T-helper 2 cell treated with Interferon-gamma antibody and Interleukin-4, amounts not matched to agents 100 ng/mL and 5 ng/mL, for 36 hours (primary cell): ENCODE data around the gene RXRA. TPM values are rescaled to one million over a fixed set of nuclear protein-coding genes. Genes with fewer than 3 reads are reported as not detected.

Experiments
- intact Hi-C: fragments of 100-400 bp; cut with micrococcal nuclease; formaldehyde crosslinking; loops from one replicate; pipeline ENCODE4 v1.15.1; 2023
- total RNA-seq: library from RNA; stranded (reverse); gene quantifications from 2 replicates; pipeline ENCODE4 v1.2.3, GENCODE V29; 2022

Gene RXRA
- total RNA-seq, 1 donor from 2014 or later: 6.6 TPM

DNA sequence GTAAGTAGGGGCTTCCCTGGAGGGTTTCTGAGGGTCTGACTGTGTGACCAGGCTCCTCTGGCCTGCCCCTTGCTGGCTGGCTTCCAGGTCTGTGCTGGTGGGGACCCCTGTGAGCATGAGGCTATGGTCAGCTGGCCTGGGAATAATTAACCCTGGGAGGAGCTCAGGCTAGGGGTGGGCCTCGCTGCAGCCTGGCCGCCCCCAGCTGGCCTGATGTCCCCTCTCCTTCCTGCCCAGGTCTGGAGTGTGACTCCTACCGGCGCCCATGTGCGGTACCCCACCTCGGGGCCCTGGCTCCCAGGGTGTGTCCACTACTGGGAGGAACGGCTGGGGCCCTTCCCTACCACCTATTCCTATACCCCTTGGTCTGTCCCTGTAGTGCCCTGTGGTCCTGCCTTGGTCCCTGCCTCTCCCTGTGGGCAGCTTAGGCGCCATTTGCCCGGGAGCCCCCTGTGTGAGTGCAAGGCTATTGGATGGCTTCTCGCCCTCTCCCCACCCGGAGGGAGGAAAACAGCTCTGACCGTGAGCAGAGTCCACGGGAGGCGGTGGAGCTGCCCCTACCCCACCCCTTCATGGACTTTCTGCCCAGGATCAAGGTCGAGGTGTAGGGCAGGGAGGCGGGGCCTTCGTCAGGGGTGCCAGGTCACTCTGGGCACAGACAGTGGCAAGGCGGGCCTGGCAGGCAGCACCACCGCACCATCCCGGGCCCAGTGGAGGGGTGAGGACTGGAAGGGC, 9.4 kb downstream of the RXRA start:
- intact Hi-C loops: no loop called here

DNA sequence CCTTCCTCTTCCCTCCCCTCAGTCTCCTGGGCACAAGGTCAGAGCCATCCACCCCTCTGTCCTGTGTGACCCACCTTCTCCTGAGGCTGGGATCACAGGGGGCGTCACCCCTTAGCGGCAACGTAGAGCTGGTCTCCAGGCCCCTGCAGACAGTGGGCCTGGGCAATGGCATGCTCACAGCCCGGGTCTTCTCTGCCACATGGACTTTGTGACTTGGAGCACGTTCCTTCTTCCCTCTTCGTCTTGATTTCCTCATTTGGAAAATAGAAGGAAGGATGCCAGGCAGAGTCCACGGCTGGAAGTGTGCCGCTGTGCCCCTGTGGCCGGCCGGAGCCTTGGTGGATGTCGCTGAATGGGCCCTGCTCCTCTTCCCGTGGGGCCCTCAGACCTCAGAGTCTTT, 10.0 kb downstream of the RXRA start:
- intact Hi-C loops: no loop called here

DNA sequence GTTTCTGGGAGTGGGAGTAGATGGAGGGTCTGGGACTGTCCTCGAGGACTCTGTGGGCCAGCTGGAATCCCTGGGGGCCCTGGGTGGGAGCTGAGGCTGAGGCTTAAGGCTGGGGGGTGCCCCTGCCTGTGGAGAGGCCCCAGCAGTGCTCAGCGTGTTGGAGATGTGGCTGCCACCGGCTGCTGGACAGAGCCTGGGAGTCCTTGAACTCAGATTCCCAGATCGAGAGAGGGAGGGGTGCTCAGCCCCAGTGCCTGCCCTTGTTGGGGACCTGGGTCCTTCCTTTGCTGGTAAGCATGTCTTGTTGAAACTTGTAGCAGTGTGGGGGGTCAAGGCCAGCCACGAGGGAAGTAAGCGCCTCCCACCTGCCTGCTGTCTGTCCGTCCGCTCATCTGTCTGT, 10.7 kb downstream of the RXRA start:
- intact Hi-C loops: no loop called here

DNA sequence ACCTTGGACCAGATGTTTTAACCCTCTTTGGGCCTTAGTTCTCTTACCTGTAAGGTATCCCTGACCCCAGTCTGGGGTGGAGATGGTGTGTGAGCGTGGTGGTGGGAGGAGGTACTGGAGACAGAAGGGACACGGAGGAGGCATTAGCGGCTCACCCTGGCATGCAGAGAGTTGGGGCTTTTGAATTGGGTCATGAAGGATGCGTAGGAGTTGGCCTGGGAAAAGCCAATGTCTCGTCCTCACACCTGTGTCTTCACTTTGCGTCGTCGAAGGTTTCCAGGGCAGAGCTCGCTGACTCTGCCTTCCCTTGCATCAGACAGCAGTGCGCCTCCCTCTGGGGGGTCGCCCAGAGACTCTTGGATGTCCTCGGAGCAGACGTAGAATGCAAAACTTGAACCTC, 11.2 kb downstream of the RXRA start:
- intact Hi-C loops: no loop called here

DNA sequence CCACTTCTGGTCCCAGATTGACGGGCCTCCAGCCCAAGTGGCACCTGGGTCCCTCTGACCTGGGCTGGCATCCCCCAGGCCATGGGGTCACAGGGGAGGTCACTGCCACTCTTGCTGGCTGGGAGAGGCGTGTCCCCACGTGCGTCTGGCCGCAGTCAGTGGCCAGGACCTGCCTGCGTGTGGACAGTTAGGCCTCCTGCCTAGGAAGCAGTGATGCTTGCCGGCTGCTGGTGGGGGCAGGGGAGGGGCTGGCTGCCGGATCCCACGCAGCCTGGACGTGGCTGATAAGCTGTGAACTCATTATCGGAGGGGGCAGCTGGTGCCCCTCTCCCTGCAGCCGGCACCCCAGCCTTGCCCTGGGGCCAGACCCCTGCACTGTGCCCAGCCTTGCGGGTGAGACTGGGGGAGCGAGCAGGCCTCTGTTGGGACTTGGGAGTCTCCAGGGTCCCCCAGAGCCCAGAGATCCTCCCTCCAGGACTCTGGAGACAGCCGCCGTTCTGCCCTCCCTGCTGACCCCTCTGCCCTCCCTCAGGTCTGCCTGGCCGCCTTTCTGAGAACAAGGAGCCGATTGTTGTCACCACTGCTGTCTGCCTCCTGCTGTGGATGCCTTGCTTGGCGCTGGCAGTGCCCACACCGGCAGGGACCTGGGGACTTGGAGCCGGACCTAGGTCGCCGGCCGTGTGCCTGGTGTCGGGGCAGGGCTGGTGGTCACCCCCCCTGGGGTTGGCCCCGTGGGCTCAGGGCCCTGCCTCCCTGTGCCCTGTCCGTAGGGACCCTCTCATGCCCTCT, 12.3 kb downstream of the RXRA start:
- intact Hi-C loops: no loop called here

DNA sequence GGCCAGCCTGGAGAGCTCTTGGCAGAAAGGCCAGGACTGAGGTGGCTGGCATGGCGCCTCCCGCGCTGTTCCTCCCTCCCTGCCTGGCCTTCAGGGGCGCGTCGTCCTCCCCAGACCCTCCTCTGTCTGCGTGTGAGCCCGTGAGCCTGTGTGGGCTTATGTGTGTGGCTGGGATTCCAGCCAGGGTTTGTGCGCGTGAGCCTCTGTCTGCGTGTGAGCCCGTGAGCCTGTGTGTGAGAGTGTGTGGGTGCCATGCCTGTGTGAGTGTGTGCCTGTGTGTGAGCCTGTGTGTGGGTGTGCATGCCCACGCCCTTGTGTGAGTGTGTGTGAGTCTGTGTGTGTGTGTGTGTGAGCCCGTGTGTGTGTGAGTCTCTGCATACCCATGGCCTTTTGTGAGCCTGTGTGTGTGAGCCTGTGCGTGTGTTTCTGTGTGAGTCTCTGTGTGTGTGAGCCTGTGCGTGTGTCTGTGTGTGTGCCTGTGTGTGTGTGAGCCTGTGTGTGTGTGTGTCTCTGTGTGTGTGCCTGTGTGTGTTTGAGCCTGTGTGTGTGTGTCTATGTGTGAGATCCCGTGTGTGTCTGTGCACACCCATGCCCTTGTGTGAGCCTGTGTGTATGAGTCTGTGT, 13.0 kb downstream of the RXRA start:
- intact Hi-C loops: no loop called here

DNA sequence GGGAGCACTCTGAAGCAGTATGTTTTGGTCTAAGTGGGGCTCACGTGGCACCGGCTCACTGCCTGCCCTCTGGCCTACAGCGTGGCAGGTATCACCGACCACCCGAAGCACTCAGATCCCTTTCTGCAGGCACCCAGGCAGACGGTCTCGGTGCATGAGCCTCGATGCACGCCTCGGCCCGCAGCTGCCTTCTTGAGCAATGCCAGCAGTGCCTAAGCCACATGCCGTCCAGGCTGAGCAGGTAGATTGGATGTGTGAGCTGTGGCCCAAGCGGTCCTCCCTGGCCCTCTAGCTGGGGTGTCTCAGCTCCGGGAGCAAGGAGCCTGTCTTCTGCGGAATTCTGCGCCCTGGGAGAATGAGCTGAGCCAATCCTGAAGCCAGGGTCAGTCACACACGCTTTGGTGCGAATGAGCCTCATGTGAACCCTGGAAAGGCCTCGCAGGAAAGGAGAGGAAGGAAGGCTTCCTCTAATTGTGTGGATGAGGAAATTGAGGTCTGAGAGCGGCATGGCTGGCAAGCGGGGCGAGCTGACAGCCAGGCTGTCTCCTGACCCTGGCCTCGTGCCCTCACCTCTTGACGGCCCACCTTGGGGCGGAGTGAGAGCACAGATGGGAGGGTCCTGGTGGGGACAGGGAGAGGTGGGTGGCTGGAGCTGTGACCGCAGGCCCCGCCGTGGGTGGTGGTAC, 14.4 kb downstream of the RXRA start:
- intact Hi-C loops: no loop called here

DNA sequence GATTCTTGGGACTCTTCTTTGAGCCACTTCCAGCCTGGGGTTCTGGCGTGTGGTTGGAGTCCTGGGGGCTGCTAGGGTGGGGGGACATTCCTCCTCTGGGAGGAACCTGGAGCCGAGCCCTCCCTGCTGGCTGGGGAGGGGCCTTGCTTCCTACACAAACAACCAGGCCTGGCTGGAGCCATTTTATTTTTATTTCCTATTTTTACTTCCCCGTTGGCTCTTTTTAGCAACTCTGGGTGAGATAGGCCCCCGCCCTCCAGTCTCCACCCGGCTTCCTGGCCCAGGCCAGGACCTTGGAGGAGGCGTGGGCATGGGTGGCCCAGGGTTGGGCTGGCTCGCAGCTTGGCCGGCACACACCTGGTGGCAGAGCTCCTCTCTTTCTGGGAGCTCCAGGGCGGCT, 15.1 kb downstream of the RXRA start:
- intact Hi-C loops: no loop called here

DNA sequence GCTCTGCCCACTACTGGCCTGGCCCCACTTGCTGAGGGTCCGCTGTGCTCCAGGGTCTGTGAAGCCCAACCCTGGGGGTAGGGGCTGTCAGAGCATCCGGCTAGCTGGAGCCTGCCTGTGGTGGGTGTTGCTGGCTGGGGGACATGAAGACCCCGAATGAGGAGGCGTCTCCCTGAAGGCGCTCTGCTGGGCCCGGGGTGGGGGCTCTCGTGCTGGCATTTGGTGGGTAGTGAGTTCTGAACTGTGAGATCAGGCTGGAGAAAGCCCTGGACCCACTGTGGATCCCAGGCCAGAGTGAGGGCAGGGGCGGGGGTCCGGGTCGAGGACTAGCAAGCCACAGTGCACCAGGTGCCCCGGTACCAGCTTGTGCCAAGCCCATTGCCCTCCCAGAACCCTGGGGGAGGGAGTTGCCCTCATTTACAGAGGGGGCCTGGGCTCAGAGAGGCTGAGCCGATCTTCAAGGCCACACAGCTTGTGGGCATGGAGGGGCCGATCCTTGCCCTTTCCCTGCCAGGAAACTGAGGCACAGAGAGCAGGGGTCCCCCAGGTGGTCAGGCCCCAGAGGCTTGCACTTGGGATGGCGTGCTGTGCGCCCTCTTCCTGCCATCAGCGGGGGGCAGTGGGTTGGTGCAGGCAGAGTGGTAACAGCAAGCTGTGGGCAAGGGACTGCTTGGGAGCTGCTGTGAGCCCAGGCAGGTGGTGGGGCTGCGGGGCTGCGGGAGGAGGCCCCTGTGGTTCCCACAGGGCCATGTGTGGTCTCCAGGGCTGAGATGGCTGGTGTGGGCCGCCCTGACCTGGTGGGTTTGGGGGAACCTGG, 15.9 kb downstream of the RXRA start:
- intact Hi-C loops: no loop called here

DNA sequence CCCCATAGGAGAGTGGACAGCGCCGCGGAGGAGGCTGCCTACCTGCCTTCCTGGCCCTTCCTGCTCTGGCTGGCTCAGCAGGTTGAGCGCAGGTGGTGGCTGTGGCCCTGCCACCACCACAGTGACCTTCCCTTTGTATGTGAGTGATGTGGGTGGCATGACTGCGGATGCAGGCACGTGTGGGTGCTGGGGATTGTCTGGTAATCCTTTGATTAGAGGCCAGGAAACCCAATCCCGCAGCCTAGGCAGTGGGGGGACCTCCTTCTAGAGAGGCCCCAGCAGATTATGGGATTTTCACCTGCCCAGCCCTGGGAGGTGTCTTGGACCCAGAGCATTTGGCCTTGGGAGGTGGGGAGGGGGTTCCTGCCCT, 16.5 kb downstream of the RXRA start:
- intact Hi-C loops: no loop called here

DNA sequence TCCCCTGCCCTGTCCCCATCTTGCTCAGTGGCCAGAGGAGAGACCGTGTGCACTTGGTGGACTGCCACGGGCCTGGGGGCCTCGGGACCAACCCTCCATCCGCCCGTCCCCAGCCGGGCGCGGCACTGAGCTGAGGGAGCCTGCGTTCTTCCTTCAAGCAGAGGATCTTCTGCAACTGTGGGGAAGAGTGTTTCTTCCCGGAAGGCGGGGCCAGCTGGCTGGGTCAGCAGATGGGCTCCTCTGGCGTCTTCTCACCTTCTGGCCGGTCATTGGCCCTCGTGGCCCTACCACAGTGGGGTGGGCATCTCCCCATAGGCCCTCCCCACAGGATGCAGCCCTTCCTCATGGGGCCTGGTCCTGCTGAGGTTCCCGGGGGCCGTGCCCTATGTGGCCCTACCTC, 17.4 kb downstream of the RXRA start:
- intact Hi-C loops: no loop called here

DNA sequence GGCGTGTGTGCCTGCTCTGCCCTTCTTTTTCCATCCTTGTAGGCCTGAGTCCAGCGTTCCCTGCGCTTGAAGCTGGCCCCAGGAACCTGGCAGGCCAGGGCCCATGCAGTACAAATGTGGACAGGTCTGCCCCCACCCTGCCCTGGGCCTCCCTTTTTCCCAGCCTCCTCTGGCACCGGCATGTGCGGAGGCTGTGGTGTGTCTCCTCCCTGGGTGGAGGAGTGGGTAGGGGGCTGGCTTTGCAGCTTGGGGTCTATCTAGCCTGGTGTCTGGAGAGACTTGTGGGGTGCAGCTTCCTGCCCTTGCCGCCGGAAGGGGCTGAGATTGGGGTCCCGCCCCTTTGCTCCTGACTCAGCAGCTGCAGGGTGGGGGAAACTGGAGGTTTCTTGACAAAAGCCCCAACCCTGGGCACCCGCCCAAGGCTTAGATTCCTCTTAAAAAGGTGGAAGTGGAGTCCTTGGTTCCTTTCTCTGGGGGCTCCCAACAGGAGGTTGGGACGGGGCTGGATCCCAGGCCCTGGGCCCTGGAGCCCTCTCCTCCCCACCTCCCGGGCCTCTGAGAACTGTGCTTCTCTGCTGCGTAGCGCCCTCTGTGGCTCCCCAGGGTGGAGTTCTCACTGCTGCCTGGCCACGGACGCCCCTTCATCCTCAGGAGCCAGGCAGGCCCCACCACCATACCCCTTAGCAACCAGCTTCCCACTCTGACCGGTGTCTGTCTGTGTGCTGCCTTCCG, 18.0 kb downstream of the RXRA start:
- intact Hi-C loops: no loop called here

DNA sequence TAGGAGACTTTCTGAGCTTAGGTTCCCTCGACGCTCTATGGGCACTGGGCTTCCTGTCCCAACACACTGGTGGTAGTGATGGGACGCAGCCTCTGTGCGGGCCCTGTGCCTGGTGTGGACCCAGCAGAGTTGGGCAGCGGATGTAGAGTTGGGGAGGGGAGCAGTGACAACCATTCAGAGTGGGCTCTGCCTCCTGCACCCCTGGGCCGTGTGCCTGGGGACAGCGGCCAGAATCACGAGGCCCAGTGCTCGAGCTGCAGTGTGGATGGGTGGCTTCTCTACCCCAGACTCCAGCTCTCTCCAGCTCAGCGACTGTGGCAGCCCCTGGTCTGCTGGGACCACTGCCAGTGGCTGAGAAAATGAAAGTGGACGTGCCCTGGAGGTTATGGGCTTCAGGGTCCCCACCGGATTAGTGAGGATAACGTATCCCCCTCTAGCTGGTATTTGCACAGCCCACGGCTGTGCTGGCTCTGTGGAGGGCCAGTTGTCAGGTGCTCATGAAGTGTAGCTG, 18.6 kb downstream of the RXRA start:
- intact Hi-C loops: no loop called here

DNA sequence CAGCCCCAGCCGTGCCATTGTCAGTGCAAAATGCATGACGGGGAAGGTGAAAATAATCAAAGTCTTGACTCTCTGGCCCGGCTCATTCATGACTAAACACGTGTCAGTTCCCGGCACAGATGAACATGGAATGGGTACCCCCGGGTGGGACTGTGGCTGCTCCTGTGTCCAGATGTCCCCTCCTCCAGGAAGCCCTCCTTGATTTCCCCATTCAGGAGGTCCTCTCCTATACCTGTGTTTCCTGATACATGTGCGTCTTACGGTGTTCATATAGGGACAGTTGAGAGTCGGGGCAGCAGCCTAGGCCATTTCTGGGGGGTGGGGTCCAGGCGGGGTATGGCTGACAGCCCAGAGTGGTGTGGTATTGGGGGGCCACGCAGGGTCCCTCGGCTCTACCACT, 19.5 kb downstream of the RXRA start:
- intact Hi-C loops: no loop called here

DNA sequence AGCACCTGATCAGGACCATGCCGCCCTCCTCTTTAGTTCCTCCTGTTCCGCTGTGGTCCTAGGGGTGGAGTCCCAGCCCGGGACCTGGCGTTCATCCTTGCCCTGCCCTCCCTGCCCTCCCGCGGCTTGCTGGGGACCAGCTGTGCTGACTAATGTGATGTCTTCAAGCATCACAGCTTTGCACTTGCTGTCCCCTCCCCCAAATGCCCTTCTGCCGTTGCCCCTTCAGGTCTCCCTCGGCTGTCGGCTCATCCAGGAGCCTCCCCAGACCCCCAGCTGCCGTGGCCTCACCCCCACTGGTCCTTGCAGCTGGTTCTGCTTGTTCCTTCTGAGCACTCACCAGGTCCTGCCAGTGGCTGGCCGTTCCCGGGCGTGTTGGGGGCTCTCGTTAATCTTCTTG, 19.9 kb downstream of the RXRA start:
- intact Hi-C loops: no loop called here

DNA sequence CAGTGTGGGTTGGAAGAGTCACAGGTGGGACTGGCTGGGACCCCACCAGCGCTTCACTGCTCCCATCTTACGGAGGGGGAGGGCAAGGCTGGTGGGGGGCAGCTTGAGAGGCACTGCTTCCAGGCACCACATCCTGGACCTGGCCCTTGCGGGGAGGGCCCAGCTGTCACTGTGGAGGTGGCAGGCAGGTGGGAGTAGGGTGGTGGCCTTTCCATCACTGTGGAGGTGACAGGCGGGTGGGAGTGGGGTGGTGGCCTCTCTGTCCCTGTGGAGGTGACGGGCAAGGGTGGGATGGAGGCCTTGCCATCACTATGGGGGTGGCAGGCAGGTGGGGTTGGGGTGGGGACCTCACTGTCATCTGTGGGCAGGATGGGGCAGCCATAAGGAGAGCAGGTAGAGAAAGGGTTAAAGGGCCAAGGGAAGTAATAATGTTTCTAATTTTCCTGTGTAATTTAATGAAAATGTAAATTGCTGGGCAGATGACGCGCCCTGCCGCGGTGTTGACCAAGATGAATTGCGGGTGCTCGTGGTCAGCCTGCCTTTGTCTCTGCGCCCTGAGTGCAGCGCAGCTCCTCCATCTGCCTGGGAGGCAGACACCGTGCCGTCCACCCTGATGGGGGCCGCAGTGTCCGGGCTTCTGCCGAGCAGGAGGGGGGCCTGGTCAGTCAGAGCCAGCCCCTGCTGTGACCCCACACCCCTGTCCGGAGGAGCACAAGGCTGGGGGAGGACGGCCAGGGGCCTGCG, 20.8 kb downstream of the RXRA start:
- intact Hi-C loops: no loop called here

DNA sequence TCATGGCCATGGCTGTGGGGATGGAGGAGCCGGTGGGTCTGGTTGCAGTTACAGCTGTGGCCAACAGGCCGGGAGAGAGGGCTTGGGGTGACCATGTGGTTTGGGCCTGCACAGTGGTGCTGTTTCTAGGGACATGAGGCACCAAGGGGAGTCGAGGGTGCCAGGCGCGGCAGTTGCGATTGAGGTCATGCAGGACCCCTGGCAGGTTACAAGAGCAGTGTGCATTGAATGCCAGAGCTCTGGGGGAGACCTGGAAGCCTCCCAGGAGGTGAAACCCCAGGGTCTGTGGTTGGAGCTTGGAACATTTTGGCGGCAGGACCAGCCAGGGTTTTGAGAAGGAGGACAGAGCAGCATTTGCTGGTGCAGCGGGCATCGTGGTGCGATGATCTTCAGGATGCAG, 21.7 kb downstream of the RXRA start:
- intact Hi-C loops: no loop called here

DNA sequence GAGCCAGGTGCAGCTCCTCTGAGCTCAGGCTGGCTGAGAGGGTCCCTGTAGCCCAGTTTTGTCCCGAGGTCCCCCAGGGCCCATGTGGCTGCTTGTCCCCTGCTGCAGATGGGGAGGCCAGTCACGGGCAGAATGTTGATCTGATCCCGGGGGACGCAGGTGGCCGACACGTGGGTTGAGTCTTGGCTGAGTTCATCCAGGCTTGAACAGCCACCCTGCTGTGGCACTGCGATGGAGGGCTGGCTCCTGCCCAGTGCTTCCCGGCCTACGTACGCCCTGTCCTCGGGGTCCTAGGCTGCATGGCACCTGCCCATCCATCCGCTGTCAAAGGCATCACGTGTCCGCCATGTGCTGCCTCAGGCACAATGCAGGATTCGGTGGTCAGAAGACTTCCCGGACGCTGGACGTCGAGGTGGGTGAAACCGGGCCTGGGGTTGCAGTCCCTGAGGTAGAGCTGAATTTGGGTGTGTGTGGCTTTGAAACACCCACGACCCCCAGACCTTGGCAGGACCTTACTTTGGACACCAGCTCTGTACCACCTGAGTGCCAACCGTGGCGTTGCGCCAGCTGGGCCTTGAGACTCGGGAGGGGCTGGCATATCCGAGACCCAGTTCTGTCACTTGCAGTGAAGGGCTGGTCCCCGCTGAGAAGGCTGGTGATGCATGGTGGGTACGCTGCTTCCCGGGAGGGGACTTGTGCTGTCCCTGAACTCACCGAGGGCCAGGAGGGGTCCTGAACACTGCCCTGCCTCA, 22.3 kb downstream of the RXRA start:
- intact Hi-C loops: no loop called here

DNA sequence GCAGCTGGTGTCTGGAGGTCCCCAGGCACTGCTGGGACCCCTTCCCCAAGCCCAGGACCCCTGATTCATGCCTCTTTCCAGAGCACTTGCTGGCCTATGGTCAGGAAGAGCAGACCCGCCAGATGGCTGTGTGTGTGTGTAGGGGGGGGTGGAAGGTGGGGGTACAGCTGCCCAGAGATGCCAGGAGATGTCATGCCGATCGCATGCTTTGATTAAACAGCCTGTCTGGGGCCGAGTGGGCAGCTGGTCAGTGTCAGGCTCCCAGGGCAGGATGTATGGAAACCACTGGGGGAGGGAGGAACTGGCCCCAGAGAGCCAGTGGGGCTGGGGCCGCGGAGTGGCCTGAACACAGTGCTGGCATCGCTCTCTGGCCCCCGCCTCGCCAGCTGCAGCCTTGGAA, 23.7 kb downstream of the RXRA start:
- intact Hi-C loops: no loop called here
